Nephron progenitor cell (in vitro differentiated cells): ENCODE data around the gene DNM2.
A peak's percentile ranks its signal among the peaks of the same experiment; 100 is the strongest.

Experiments
- DNase-seq: peaks from one replicate; pipeline ENCODE4 v3.0.0; 2021
- H3K27ac Mint-ChIP-seq: 2 replicates; pipeline ENCODE4 v1.8.0; 2021; ENCODE audit warnings: mild to moderate bottlenecking, moderate library complexity, mixed read lengths
- H3K27me3 Mint-ChIP-seq: 2 replicates; pipeline ENCODE4 v1.8.0; 2021; ENCODE audit warnings: mild to moderate bottlenecking, low read depth, mixed read lengths; ENCODE audit not compliant: poor library complexity
- H3K36me3 Mint-ChIP-seq: 2 replicates; pipeline ENCODE4 v1.8.0; 2021; ENCODE audit warnings: low read depth, mixed read lengths
- H3K4me1 Mint-ChIP-seq: 2 replicates; pipeline ENCODE4 v1.8.0; 2021; ENCODE audit warnings: mixed read lengths
- H3K4me3 Mint-ChIP-seq: 2 replicates; pipeline ENCODE4 v1.8.0; 2021; ENCODE audit warnings: mild to moderate bottlenecking, moderate library complexity, mixed read lengths
- H3K9me3 Mint-ChIP-seq: 2 replicates; pipeline ENCODE4 v1.8.0; 2021; ENCODE audit warnings: mild to moderate bottlenecking, moderate library complexity, mixed read lengths
- CTCF ChIP-seq: fragments of 200-600 bp; sonication (generic); IDR thresholded peaks from 2 replicates; pipeline ENCODE4 v1.5.0; 2021; ENCODE audit warnings: antibody characterized with exemption

Gene DNM2

GRCh38 chr19:10796653-10797052 is 78.8 kb downstream of the DNM2 start:
- no peak for DNase-seq
- Mint-ChIP-seq H3K36me3 (peaks cover 36% of the 10 kb centered on the region), H3K4me1 (peaks cover 18% of the 10 kb centered on the region), H3K4me3 (no peak overlapping the region), H3K9me3 (no peaks in the 10 kb centered on the region), H3K27me3 (no peaks in the 10 kb centered on the region), H3K27ac (peak overlapping the region; percentile 89)
- TF ChIP-seq CTCF, result no peak

- Mint-ChIP-seq H3K9me3 (no peaks in the 10 kb centered on the region), H3K4me3 (no peak overlapping the region), H3K27me3 (no peaks in the 10 kb centered on the region), H3K27ac (peak overlapping the region; percentile 89), H3K4me1 (peaks cover 18% of the 10 kb centered on the region), H3K36me3 (peaks cover 36% of the 10 kb centered on the region)
- no peak for DNase-seq
- no peak for TF ChIP-seq CTCF
Measured at GRCh38 chr19:10797078-10797477, 79.2 kb downstream of the DNM2 start.

GRCh38 chr19:10797541-10798256 is 79.8 kb downstream of the DNM2 start:
- Mint-ChIP-seq H3K27ac (peak overlapping the region; percentile 89), H3K4me3 (no peak overlapping the region), H3K27me3 (no peaks in the 10 kb centered on the region), H3K36me3 (peaks cover 36% of the 10 kb centered on the region), H3K4me1 (peaks cover 18% of the 10 kb centered on the region), H3K9me3 (no peaks in the 10 kb centered on the region)
- DNase-seq, result no peak
- no peak for TF ChIP-seq CTCF

GRCh38 chr19:10800488-10800887 is 82.6 kb downstream of the DNM2 start:
- no peak for TF ChIP-seq CTCF
- Mint-ChIP-seq H3K27me3 (no peaks in the 10 kb centered on the region), H3K4me1 (peaks cover 18% of the 10 kb centered on the region), H3K9me3 (no peaks in the 10 kb centered on the region), H3K4me3 (no peak overlapping the region), H3K27ac (no peak overlapping the region), H3K36me3 (peaks cover 44% of the 10 kb centered on the region)
- DNase-seq, result no peak

- no peak for TF ChIP-seq CTCF
- Mint-ChIP-seq H3K27ac (no peak overlapping the region), H3K27me3 (peaks cover 2% of the 10 kb centered on the region), H3K4me3 (no peak overlapping the region), H3K36me3 (peaks cover 47% of the 10 kb centered on the region), H3K4me1 (peaks cover 10% of the 10 kb centered on the region), H3K9me3 (no peaks in the 10 kb centered on the region)
- no peak for DNase-seq
Measured at GRCh38 chr19:10802479-10802878, 84.6 kb downstream of the DNM2 start.

- Mint-ChIP-seq H3K36me3 (peaks cover 48% of the 10 kb centered on the region), H3K9me3 (no peaks in the 10 kb centered on the region), H3K27me3 (peaks cover 2% of the 10 kb centered on the region), H3K4me3 (no peak overlapping the region), H3K27ac (peak overlapping the region; percentile 96), H3K4me1 (peaks cover 2% of the 10 kb centered on the region)
- DNase-seq, result no peak
- no peak for TF ChIP-seq CTCF
Measured at GRCh38 chr19:10803252-10803651, 85.4 kb downstream of the DNM2 start.
